Fibroblast of peridontal ligament (primary cell): ENCODE data around the gene AGGF1.
A peak's percentile ranks its signal among the peaks of the same experiment; 100 is the strongest.
"Not testable (repeated sequence)": the region's sequence is repeated elsewhere in the genome, so short reads cannot be mapped to it uniquely, and the experiment has no call there.

Experiments used
- DNase-seq: peaks from one replicate; pipeline ENCODE4 v3.0.0-alpha.2; 2010; ENCODE audit errors: extremely low read depth

Gene AGGF1

DNA sequence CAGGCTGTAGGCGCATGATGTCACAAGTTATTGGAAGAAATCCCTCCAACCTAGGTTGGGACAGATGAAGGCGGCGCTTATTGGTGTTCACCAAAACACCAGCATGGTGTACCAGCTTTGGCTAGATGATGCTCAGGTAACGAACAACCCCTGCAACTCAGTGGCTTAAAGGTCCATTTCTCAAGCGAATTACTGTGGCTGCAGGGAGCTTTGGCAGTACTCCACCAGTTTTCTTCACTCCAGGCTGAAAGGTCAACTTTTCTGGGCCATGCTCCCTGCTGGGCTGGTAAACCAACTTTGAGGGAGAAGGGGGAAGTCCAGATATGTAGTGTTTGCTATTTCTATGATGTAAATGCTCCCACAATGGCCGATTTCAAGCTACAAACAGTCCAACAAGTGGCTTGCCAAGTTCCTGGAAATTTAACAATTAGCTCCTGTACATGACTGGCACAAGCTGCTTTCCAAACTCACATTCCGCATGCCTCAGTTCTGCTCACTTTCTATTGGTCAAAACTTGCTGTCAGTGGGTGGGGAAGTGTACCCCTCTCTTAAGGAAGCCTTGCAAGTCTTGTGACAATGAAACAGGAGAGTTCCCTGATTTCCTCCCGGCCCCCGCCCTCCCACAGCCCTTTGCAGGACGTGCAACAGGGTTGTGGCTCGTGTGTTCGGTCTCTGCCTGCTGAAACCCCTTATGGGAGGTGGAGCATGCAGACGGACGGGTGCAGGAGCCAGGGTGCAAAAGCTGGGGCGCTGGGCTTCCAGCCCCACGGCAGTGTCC lies 57.5 kb downstream of the AGGF1 start:
- DNase-seq: peak; percentile 70

DNA sequence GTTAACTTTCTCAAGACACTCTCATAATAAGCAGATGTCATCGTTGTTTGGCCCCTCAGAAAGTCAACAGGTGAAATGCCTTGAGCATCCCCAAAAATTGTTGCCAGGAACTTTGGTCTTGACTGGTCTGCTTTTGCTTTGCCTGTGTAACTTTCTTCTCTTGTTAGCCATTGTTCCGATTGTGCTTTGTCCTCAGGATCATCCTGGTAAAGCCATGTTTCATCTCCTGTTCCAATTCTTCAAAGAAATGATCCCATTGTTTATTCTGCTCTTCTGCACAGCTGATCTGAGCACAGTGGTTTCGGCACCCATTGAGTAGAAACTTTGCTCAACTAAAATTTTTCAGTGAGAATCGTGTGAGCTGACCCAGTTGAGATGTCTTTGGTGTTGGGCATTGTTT lies 65.0 kb downstream of the AGGF1 start:
- no peak for DNase-seq

DNA sequence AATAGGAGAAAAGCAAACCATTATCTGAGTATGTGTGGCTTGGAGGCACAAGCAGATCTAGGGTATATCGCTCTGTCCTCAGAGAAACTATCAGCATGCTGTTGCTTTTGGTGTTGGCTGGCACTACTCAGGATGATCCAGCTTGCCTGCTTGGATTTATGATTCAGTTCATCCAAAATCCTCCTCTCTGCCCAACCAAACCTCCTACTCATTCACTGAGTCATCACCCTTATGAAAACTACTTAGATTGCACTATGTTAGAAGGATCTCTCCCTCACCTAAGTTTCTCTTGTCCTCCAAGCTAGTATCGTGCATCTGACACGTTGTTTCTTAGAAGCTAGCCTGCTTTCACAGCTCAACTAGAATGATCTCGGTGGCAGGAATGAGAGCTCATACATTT lies 71.1 kb downstream of the AGGF1 start:
- peak; percentile 66 for DNase-seq

DNA sequence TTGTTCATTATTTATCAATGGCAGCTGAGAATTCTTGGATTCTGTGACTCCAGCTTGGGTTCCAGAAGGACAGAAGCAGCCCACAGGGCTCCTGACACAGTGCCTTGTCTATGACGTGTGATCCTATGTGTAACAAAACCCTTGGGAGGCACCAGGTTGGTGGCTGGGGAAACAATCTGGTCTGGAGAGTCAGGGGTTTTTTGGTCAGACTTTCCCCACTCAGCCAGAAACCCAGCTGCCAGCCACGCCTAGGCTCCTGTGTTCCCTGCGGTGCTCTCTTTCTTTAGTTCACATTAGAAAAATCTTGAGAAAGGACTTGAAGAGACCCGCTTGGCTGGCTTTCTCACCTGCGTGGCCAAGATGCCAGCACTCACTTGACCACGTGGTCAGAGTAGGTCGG lies 72.3 kb downstream of the AGGF1 start:
- DNase-seq: no peak

DNA sequence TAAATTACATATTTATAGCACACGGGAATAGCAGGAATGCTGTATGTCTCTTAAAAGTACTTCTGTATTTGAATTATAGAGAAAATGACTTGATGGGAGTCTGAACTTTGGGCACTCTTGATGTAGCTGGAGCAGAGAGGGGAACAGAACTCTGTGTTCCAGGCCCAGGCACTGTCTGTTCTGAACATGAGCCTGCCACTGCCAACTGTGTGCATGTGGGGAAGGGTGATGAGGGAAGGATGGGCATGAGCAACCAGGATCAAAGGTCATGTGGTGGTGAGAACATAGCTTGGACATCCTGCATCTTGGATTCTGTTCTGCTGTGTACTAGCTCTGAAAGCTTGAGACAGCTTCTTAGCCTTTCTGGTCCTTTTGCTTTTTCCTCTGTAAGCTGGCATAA lies 73.3 kb downstream of the AGGF1 start:
- DNase-seq: no peak

DNA sequence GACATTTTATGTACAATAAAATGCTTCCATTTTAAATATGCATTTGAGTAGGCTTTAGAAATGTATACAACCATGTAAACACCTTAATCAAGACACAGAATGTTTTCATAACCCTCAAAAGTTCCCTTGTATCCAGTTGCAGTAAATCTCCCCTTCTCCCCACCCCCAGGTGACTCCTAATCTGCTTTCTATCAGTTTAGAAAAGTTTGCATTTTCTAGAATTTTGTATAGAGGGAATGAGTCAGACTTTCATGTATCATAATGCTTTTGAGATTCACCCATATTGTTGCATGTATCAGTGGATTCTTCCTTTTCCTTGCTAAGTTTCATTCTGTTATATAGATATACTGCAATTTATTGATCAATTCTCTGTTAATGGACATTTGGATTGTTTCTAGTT lies 74.6 kb downstream of the AGGF1 start:
- no peak for DNase-seq

DNA sequence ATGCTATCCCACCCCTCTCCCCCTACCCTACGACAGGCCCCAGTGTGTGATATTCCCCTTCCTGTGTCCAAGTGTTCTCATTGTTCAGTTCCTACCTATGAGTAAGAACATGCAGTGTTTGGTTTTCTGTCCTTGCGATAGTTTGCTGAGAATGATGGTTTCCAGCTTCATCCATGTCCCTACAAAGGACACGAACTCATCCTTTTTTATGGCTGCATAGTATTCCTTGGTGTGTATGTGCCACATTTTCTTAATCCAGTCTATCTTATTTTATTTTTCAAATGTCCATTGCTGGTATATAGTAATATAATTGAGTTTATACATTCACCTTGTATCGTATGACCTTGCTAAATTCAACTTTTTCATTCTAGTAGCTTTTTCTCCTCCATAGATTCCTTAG lies 76.8 kb downstream of the AGGF1 start:
- DNase-seq: not testable (repeated sequence)
